Measurements from ENCODE around the gene NOC2L.

GRCh38 chr1:1005774-1006304, 46.8 kb upstream of the NOC2L start:
- TF ChIP-seq CTCF (IDR thresholded peaks at IDR 0.05; ENCODE audit: low read length) (no peak), EZH2 (IDR thresholded peaks at IDR 0.05; ENCODE audit: borderline replicate concordance, low read length) (no peak)

Data from OCI-LY1 (cell line).